ENCODE measurements around the gene ING3. TPM values are rescaled to one million over a fixed set of nuclear protein-coding genes. Genes with fewer than 3 reads are reported as not detected.

The ING3 gene
- total and polyA plus RNA-seq, 2 of the 8 experiments (the other 6 are each of a cell fraction or from before 2014, with no cell fraction given) = 6.0 to 17.7 TPM

DNA sequence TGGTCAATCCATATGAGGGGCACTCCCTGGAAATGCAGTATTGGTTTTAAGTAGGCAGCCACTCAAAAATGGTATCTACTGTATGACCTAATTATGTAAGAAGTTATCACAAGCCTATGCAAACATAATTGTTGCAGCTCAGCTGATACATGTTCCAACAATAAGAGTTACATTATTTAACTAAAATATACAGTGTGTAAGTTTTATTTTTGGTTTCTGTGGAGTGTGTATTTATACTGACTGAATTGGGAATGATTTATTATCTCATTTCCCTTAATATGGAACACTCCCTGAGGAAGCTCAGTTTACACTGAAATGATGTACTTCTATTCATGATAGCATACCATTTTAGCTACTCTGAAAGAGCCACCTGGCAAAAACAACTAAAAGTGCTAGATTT lies 2.6 kb upstream of the ING3 start (continued):
- TF ChIP-seq CHD2 (IDR thresholded peaks at IDR 0.05; ENCODE audit: low read length) = no peak
- no peak for TF ChIP-seq ZNF274 (IDR thresholded peaks at IDR 0.05; ENCODE audit: borderline replicate concordance, extremely low read depth, low read length)
- TF ChIP-seq GTF2F1 (IDR thresholded peaks at IDR 0.05; ENCODE audit: borderline replicate concordance, low read depth, low read length) = no peak
- no peak for TF ChIP-seq POU5F1 (IDR thresholded peaks at IDR 0.05; ENCODE audit: low read depth, low read length)
- TF ChIP-seq, protein P1, sequence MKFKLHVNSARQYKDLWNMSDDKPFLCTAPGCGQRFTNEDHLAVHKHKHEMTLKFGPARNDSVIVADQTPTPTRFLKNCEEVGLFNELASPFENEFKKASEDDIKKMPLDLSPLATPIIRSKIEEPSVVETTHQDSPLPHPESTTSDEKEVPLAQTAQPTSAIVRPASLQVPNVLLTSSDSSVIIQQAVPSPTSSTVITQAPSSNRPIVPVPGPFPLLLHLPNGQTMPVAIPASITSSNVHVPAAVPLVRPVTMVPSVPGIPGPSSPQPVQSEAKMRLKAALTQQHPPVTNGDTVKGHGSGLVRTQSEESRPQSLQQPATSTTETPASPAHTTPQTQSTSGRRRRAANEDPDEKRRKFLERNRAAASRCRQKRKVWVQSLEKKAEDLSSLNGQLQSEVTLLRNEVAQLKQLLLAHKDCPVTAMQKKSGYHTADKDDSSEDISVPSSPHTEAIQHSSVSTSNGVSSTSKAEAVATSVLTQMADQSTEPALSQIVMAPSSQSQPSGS (IDR thresholded peaks at IDR 0.05; ENCODE audit: low read length) = no peak
- TF ChIP-seq, protein P2, sequence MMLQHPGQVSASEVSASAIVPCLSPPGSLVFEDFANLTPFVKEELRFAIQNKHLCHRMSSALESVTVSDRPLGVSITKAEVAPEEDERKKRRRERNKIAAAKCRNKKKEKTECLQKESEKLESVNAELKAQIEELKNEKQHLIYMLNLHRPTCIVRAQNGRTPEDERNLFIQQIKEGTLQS (IDR thresholded peaks at IDR 0.05; ENCODE audit: insufficient read depth, low read depth, low read length) = no peak
- no peak for TF ChIP-seq HDAC6 (IDR thresholded peaks at IDR 0.05; ENCODE audit: low read depth, low read length)
- TF ChIP-seq ASH2L (IDR thresholded peaks at IDR 0.05; ENCODE audit: low read length) = no peak
- TF ChIP-seq SIN3A (conservative IDR thresholded peaks at IDR 0.05 in 1 of 2, IDR thresholded peaks at IDR 0.05 in 1 of 2; ENCODE audit: low read depth in 1 of 2, low read length in 2 of 2) = no peak
- TF ChIP-seq EGR1 (IDR thresholded peaks at IDR 0.05; ENCODE audit: borderline replicate concordance, low read depth, low read length) = no peak
- TF ChIP-seq, protein P3, sequence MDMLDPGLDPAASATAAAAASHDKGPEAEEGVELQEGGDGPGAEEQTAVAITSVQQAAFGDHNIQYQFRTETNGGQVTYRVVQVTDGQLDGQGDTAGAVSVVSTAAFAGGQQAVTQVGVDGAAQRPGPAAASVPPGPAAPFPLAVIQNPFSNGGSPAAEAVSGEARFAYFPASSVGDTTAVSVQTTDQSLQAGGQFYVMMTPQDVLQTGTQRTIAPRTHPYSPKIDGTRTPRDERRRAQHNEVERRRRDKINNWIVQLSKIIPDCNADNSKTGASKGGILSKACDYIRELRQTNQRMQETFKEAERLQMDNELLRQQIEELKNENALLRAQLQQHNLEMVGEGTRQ (IDR thresholded peaks at IDR 0.05; ENCODE audit: low read length) = no peak
- no peak for TF ChIP-seq SIRT6 (IDR thresholded peaks at IDR 0.05; ENCODE audit: low read length)
- no peak for TF ChIP-seq NRF1 (IDR thresholded peaks at IDR 0.05; ENCODE audit: low read depth, low read length)
- no peak for TF ChIP-seq JUND (IDR thresholded peaks at IDR 0.05; ENCODE audit: low read length)
